A549 (cell line): ENCODE results near the gene IFT27.

Source experiments
- CEBPB ChIP-seq, 2 experiments: fragments of >200 bp in 1 of 2; sonication (Bioruptor Twin) in 1 of 2; formaldehyde crosslinking in 1 of 2; IDR thresholded peaks; 2 replicates each; pipeline ENCODE4 v1.6.1; 2012 to 2016
- EP300 ChIP-seq, 2 experiments: fragments of >200 bp; sonication (Bioruptor Twin); formaldehyde crosslinking; IDR thresholded peaks; 2 replicates in 1 of 2; 3 replicates in 1 of 2; pipeline ENCODE4 v1.6.1; 2016 to 2017
- HDAC2 ChIP-seq: fragments of 200-600 bp; sonication (generic); IDR thresholded peaks from 2 replicates; pipeline ENCODE4 v1.6.1; 2016
- NR3C1 ChIP-seq: fragments of >200 bp; sonication (Bioruptor Twin); formaldehyde crosslinking; IDR thresholded peaks from 3 replicates; pipeline ENCODE4 v1.6.1; 2017
- PHF8 ChIP-seq: fragments of 200-600 bp; sonication (generic); IDR thresholded peaks from 2 replicates; pipeline ENCODE4 v1.6.1; 2016; ENCODE audit warnings: low read depth, mild to moderate bottlenecking, antibody characterized with exemption, moderate library complexity, borderline replicate concordance
- POLR2A ChIP-seq: IDR thresholded peaks from 2 replicates; pipeline ENCODE4 v1.6.1; 2012; ENCODE audit warnings: mild to moderate bottlenecking, low read length
- RAD21 ChIP-seq, 2 experiments: fragments of >200 bp in 1 of 2; sonication (Bioruptor Twin) in 1 of 2; formaldehyde crosslinking in 1 of 2; IDR thresholded peaks in 1 of 2; conservative IDR thresholded peaks in 1 of 2; 2 replicates in 1 of 2; 3 replicates in 1 of 2; pipeline ENCODE4 v1.6.1; 2012 to 2018; ENCODE audit warnings: inconsistent platforms in 1 of 2
- SREBF2 ChIP-seq: fragments of 450-650 bp; IDR thresholded peaks from 2 replicates; pipeline ENCODE4 v1.6.1; 2014; ENCODE audit warnings: mild to moderate bottlenecking, moderate library complexity
- TP53 ChIP-seq: fragments of 250-450 bp; sonication (Bioruptor Pico); IDR thresholded peaks from 2 replicates; pipeline ENCODE4 v1.5.0; 2021; ENCODE audit warnings: mild to moderate bottlenecking, moderate library complexity
- ZNF302 ChIP-seq: fragments of 250-450 bp; sonication (Bioruptor Pico); IDR thresholded peaks from 2 replicates; pipeline ENCODE4 v1.9.0; 2021; ENCODE audit warnings: inconsistent platforms, mild to moderate bottlenecking, moderate library complexity
- TF ChIP-seq, protein P1 (sequence below): fragments of >200 bp; sonication (Bioruptor Twin); formaldehyde crosslinking; IDR thresholded peaks from 3 replicates; pipeline ENCODE4 v1.5.1; 2016
- TF ChIP-seq, protein P2 (sequence below): fragments of 250-450 bp; sonication (Bioruptor Pico); IDR thresholded peaks from 2 replicates; pipeline ENCODE4 v1.5.0; 2021; ENCODE audit warnings: mild to moderate bottlenecking, moderate library complexity, borderline replicate concordance
- TF ChIP-seq, protein P3 (sequence below): IDR thresholded peaks from 2 replicates; pipeline ENCODE4 v1.6.1; 2012
- TF ChIP-seq, protein P4 (sequence below): fragments of 450-650 bp; IDR thresholded peaks from 2 replicates; pipeline ENCODE4 v1.6.1; 2014; ENCODE audit warnings: antibody characterized with exemption

GRCh38 chr22:36823186-36823839 is 47.4 kb upstream of the IFT27 start:
- TF ChIP-seq POLR2A = no peak
- TF ChIP-seq, protein P1, sequence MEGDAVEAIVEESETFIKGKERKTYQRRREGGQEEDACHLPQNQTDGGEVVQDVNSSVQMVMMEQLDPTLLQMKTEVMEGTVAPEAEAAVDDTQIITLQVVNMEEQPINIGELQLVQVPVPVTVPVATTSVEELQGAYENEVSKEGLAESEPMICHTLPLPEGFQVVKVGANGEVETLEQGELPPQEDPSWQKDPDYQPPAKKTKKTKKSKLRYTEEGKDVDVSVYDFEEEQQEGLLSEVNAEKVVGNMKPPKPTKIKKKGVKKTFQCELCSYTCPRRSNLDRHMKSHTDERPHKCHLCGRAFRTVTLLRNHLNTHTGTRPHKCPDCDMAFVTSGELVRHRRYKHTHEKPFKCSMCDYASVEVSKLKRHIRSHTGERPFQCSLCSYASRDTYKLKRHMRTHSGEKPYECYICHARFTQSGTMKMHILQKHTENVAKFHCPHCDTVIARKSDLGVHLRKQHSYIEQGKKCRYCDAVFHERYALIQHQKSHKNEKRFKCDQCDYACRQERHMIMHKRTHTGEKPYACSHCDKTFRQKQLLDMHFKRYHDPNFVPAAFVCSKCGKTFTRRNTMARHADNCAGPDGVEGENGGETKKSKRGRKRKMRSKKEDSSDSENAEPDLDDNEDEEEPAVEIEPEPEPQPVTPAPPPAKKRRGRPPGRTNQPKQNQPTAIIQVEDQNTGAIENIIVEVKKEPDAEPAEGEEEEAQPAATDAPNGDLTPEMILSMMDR = no peak
- TF ChIP-seq SREBF2 = no peak
- TF ChIP-seq EP300 (IDR thresholded peaks at IDR 0.05) = no peak
- no peak for TF ChIP-seq ZNF302 (CRISPR knock-in tag)
- TF ChIP-seq, protein P2, sequence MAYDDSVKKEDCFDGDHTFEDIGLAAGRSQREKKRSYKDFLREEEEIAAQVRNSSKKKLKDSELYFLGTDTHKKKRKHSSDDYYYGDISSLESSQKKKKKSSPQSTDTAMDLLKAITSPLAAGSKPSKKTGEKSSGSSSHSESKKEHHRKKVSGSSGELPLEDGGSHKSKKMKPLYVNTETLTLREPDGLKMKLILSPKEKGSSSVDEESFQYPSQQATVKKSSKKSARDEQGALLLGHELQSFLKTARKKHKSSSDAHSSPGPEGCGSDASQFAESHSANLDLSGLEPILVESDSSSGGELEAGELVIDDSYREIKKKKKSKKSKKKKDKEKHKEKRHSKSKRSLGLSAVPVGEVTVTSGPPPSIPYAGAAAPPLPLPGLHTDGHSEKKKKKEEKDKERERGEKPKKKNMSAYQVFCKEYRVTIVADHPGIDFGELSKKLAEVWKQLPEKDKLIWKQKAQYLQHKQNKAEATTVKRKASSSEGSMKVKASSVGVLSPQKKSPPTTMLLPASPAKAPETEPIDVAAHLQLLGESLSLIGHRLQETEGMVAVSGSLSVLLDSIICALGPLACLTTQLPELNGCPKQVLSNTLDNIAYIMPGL (CRISPR knock-in tag) = no peak
- TF ChIP-seq, protein P3, sequence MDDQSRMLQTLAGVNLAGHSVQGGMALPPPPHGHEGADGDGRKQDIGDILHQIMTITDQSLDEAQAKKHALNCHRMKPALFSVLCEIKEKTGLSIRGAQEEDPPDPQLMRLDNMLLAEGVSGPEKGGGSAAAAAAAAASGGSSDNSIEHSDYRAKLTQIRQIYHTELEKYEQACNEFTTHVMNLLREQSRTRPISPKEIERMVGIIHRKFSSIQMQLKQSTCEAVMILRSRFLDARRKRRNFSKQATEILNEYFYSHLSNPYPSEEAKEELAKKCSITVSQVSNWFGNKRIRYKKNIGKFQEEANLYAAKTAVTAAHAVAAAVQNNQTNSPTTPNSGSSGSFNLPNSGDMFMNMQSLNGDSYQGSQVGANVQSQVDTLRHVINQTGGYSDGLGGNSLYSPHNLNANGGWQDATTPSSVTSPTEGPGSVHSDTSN = no peak
- TF ChIP-seq PHF8 = no peak
- no peak for TF ChIP-seq RAD21 (conservative IDR thresholded peaks at IDR 0.05 in 1 of 2, IDR thresholded peaks at IDR 0.05 in 1 of 2)
- TF ChIP-seq TP53 = no peak
- TF ChIP-seq, protein P4, sequence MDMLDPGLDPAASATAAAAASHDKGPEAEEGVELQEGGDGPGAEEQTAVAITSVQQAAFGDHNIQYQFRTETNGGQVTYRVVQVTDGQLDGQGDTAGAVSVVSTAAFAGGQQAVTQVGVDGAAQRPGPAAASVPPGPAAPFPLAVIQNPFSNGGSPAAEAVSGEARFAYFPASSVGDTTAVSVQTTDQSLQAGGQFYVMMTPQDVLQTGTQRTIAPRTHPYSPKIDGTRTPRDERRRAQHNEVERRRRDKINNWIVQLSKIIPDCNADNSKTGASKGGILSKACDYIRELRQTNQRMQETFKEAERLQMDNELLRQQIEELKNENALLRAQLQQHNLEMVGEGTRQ = no peak
- TF ChIP-seq NR3C1 = no peak
- no peak for TF ChIP-seq HDAC2
- TF ChIP-seq CEBPB (IDR thresholded peaks at IDR 0.05) = no peak
